ENCODE measurements around the gene BTBD17. TPM values are rescaled to one million over a fixed set of nuclear protein-coding genes. Genes with fewer than 3 reads are reported as not detected.

The BTBD17 gene
- total and polyA plus RNA-seq, 10 of the 15 experiments (the other 5 are each of a cell fraction or from before 2014, with no cell fraction given): not detected

DNA sequence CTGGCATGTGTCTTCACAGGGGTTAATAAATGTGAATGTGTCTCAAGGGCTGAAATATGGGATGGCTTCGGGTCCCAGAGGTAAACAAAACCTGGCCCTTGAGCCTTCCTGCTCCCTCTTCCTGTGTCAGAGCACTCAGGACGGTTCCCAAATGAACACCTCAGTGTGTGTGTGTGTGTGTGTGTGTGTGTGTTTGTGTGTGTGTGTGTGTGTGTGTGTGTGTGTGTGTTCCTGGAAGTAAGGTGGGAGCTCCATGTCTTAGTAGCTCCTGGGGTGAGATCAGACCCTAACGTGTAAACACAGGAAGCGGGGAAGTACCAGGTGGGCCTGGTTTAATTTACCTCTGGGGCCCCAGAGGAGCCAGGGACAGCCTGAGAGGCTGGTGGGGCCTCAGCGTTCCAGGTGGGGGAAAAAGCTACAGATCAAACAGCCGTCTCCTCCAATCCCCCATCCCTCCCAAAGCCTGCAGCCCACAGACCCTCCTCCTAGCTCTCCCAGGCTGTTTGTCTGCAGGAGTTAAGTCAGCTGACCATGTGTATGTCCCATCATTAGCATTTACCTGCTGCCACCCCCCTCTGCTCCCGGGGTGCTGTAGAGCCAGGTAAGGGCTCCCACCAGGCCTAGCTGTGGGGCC lies 29.5 kb downstream of the BTBD17 start:
- no peak overlapping the region for H2AFZ ChIP-seq (ENCODE audit: control insufficient read depth, low read depth, low read length)
- no peak for TF ChIP-seq YY1 (IDR thresholded peaks at IDR 0.05; ENCODE audit: low read depth, low read length)
- TF ChIP-seq, protein P1, sequence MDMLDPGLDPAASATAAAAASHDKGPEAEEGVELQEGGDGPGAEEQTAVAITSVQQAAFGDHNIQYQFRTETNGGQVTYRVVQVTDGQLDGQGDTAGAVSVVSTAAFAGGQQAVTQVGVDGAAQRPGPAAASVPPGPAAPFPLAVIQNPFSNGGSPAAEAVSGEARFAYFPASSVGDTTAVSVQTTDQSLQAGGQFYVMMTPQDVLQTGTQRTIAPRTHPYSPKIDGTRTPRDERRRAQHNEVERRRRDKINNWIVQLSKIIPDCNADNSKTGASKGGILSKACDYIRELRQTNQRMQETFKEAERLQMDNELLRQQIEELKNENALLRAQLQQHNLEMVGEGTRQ (IDR thresholded peaks at IDR 0.05; ENCODE audit: borderline replicate concordance, low read depth, low read length): no peak
- no peak for TF ChIP-seq GABPA (IDR thresholded peaks at IDR 0.05; ENCODE audit: low read depth)
- no peak for TF ChIP-seq STAT1 (conservative IDR thresholded peaks at IDR 0.05)
- no peak for TF ChIP-seq EED (IDR thresholded peaks at IDR 0.05; ENCODE audit: low read depth)
- TF ChIP-seq CBX3 (IDR thresholded peaks at IDR 0.05; ENCODE audit: borderline replicate concordance, low read depth): no peak
- TF ChIP-seq CBFB (IDR thresholded peaks at IDR 0.05; ENCODE audit: low read depth): no peak
- TF ChIP-seq ZNF384 (IDR thresholded peaks at IDR 0.05; ENCODE audit: borderline replicate concordance, low read depth, low read length): no peak
- TF ChIP-seq, protein P2, sequence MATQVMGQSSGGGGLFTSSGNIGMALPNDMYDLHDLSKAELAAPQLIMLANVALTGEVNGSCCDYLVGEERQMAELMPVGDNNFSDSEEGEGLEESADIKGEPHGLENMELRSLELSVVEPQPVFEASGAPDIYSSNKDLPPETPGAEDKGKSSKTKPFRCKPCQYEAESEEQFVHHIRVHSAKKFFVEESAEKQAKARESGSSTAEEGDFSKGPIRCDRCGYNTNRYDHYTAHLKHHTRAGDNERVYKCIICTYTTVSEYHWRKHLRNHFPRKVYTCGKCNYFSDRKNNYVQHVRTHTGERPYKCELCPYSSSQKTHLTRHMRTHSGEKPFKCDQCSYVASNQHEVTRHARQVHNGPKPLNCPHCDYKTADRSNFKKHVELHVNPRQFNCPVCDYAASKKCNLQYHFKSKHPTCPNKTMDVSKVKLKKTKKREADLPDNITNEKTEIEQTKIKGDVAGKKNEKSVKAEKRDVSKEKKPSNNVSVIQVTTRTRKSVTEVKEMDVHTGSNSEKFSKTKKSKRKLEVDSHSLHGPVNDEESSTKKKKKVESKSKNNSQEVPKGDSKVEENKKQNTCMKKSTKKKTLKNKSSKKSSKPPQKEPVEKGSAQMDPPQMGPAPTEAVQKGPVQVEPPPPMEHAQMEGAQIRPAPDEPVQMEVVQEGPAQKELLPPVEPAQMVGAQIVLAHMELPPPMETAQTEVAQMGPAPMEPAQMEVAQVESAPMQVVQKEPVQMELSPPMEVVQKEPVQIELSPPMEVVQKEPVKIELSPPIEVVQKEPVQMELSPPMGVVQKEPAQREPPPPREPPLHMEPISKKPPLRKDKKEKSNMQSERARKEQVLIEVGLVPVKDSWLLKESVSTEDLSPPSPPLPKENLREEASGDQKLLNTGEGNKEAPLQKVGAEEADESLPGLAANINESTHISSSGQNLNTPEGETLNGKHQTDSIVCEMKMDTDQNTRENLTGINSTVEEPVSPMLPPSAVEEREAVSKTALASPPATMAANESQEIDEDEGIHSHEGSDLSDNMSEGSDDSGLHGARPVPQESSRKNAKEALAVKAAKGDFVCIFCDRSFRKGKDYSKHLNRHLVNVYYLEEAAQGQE (IDR thresholded peaks at IDR 0.05; ENCODE audit: low read depth, low read length): no peak
- TF ChIP-seq BACH1 (IDR thresholded peaks at IDR 0.05; ENCODE audit: borderline replicate concordance): no peak
- TF ChIP-seq, protein P3, sequence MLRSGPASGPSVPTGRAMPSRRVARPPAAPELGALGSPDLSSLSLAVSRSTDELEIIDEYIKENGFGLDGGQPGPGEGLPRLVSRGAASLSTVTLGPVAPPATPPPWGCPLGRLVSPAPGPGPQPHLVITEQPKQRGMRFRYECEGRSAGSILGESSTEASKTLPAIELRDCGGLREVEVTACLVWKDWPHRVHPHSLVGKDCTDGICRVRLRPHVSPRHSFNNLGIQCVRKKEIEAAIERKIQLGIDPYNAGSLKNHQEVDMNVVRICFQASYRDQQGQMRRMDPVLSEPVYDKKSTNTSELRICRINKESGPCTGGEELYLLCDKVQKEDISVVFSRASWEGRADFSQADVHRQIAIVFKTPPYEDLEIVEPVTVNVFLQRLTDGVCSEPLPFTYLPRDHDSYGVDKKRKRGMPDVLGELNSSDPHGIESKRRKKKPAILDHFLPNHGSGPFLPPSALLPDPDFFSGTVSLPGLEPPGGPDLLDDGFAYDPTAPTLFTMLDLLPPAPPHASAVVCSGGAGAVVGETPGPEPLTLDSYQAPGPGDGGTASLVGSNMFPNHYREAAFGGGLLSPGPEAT (IDR thresholded peaks at IDR 0.05; ENCODE audit: low read depth): no peak
- TF ChIP-seq, protein P4, sequence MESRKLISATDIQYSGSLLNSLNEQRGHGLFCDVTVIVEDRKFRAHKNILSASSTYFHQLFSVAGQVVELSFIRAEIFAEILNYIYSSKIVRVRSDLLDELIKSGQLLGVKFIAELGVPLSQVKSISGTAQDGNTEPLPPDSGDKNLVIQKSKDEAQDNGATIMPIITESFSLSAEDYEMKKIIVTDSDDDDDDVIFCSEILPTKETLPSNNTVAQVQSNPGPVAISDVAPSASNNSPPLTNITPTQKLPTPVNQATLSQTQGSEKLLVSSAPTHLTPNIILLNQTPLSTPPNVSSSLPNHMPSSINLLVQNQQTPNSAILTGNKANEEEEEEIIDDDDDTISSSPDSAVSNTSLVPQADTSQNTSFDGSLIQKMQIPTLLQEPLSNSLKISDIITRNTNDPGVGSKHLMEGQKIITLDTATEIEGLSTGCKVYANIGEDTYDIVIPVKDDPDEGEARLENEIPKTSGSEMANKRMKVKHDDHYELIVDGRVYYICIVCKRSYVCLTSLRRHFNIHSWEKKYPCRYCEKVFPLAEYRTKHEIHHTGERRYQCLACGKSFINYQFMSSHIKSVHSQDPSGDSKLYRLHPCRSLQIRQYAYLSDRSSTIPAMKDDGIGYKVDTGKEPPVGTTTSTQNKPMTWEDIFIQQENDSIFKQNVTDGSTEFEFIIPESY (IDR thresholded peaks at IDR 0.05): no peak
- TF ChIP-seq POLR2A (IDR thresholded peaks at IDR 0.05; ENCODE audit: low read depth, low read length): no peak
- TF ChIP-seq NFIC (IDR thresholded peaks at IDR 0.05; ENCODE audit: low read depth, low read length): no peak
- TF ChIP-seq NR2C1 (IDR thresholded peaks at IDR 0.05): no peak
- peaks cover 3% of the 10 kb centered on the region; the same call in 1 of the 2 replicates for H3K4me1 ChIP-seq (ENCODE audit: control insufficient read depth, insufficient read depth, low read length)
- no peak overlapping the region for H3K4me2 ChIP-seq (ENCODE audit: control insufficient read depth, insufficient read depth)
- RAD21 ChIA-PET (ENCODE audit: unreplicated experiment): no interaction called here
- POLR2A ChIA-PET: no interaction called here
- DNase-seq (ENCODE audit: low read depth, low spot score) (no peak), ATAC-seq (no peak), FAIRE-seq (no peak)
- BruUV-seq (replicated peaks): no TSS peak
- 8% methylated on average over 7 of the region's 7 CpGs for WGBS (ENCODE audit: insufficient coverage, insufficient replicate concordance, low lambda C conversion rate, missing lambda C conversion rate)
- no peak overlapping the region for H3K27ac ChIP-seq (ENCODE audit: control insufficient read depth, insufficient read depth)
- H3K27me3 ChIP-seq (replicated peaks in 1 of 2; ENCODE audit: control insufficient read depth in 2 of 2, insufficient read depth in 2 of 2, low read length in 1 of 2): no peaks in the 10 kb centered on the region
- no peak overlapping the region for H3K9ac ChIP-seq (ENCODE audit: control insufficient read depth, insufficient read depth, low read length)
- CTCF ChIA-PET: no interaction called here
- H3K79me2 ChIP-seq (ENCODE audit: control insufficient read depth, insufficient read depth, low read length): no peaks in the 10 kb centered on the region
- in situ Hi-C loops (cut with MboI): no loop called here
- H3K9me3 ChIP-seq (replicated peaks; ENCODE audit: control insufficient read depth, insufficient read depth, low read length): no peaks in the 10 kb centered on the region
- H3K4me3 ChIP-seq: no peak overlapping the region
- H3K36me3 ChIP-seq (ENCODE audit: control insufficient read depth in 2 of 2, insufficient read depth in 2 of 2, low read length in 1 of 2): no peaks in the 10 kb centered on the region
- SMC1A ChIA-PET (ENCODE audit: uncharacterized antibody, unreplicated experiment): interaction anchor here (1.0 kb wide), 1 partner anchor 23 kb away, joined by 3 read pairs; no protein-coding TSS in a partner anchor
- no peaks in the 10 kb centered on the region for H4K20me1 ChIP-seq (ENCODE audit: control insufficient read depth, insufficient read depth)
- intact Hi-C loops (cut with micrococcal nuclease; ENCODE audit: unreplicated experiment): no loop called here

Measured in GM12878 (cell line).